Thoracic aorta (tissue), 2 donors: ENCODE results near the gene SYCP3. TPM values are rescaled to one million over a fixed set of nuclear protein-coding genes. Genes with fewer than 3 reads are reported as not detected.

Source experiments
- ATAC-seq: fragments of 150-250 bp; one replicate; pipeline ENCODE4 v1.8.0; 2017; ENCODE audit warnings: low read depth; ENCODE audit not compliant: insufficient number of reproducible peaks, low FRiP score
- DNase-seq: peaks from one replicate; pipeline ENCODE4 v3.0.0-alpha.2; 2020; ENCODE audit warnings: low spot score
- H3K27ac ChIP-seq, 2 donors: fragments of 200-600 bp; sonication (generic); 1 replicate in 1 of 2; 2 replicates in 1 of 2; pipeline ENCODE4 v1.5.1; 2016; ENCODE audit warnings: mild to moderate bottlenecking in 2 of 2, moderate library complexity in 2 of 2
- H3K27me3 ChIP-seq: fragments of 200-600 bp; sonication (generic); replicated peaks from 2 replicates; pipeline ENCODE4 v1.6.0; 2016; ENCODE audit warnings: mild to moderate bottlenecking; ENCODE audit not compliant: insufficient read depth
- H3K36me3 ChIP-seq: fragments of 200-600 bp; sonication (generic); one replicate; pipeline ENCODE4 v1.5.1; 2016
- H3K4me1 ChIP-seq, 2 donors: fragments of 200-600 bp; sonication (generic); 1 replicate in 1 of 2; 2 replicates in 1 of 2; pipeline versions ENCODE4 v1.5.1 to v1.6.0; 2016; ENCODE audit warnings: low read depth in 2 of 2, mild to moderate bottlenecking in 1 of 2; ENCODE audit not compliant: control insufficient read depth in 1 of 2
- H3K4me3 ChIP-seq: fragments of 200-600 bp; sonication (generic); 2 replicates; pipeline ENCODE4 v1.5.1; 2016; ENCODE audit warnings: mild to moderate bottlenecking
- H3K9me3 ChIP-seq: fragments of 200-600 bp; sonication (generic); 2 replicates; pipeline ENCODE4 v1.5.1; 2016
- total RNA-seq, 2 donors: library from RNA; depleted of rRNA; stranded (reverse); fragments of >200 nt; gene quantifications; one replicate each; pipeline versions ENCODE4 v1.1.0 to v1.2.3, GENCODE V29; 2016
- TF ChIP-seq, protein P1 (sequence below): fragments of 200-600 bp; sonication (generic); IDR thresholded peaks from one replicate; pipeline ENCODE4 v1.5.1; 2019; ENCODE audit warnings: antibody characterized with exemption

Gene SYCP3
- total RNA-seq, 2 donors from 2014 or later: not detected

DNA sequence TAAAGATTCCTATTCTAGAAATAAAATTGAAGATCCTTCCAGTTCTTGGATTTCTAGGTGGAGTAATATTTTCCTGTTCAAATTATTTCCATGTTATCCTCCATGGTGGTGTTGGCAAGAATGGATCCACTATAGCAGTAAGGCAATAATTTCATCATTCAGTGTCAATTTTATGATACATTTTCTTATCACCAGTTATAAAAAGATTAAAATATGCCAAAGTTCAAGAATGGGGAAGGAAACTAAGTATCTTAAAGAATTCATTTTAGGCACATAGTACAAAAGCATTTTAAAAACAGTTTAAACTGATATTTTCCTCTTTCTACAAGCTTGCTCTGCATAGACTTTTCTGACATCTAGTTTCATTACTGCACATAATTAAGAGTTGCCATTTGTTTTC lies 19.1 kb downstream of the SYCP3 start:
- H3K4me1 ChIP-seq: no peaks in the 10 kb centered on the region
- no peaks in the 10 kb centered on the region for H3K9me3 ChIP-seq
- H3K27me3 ChIP-seq: no peaks in the 10 kb centered on the region
- no peak overlapping the region for H3K27ac ChIP-seq
- H3K36me3 ChIP-seq: no peaks in the 10 kb centered on the region
- TF ChIP-seq, protein P1, sequence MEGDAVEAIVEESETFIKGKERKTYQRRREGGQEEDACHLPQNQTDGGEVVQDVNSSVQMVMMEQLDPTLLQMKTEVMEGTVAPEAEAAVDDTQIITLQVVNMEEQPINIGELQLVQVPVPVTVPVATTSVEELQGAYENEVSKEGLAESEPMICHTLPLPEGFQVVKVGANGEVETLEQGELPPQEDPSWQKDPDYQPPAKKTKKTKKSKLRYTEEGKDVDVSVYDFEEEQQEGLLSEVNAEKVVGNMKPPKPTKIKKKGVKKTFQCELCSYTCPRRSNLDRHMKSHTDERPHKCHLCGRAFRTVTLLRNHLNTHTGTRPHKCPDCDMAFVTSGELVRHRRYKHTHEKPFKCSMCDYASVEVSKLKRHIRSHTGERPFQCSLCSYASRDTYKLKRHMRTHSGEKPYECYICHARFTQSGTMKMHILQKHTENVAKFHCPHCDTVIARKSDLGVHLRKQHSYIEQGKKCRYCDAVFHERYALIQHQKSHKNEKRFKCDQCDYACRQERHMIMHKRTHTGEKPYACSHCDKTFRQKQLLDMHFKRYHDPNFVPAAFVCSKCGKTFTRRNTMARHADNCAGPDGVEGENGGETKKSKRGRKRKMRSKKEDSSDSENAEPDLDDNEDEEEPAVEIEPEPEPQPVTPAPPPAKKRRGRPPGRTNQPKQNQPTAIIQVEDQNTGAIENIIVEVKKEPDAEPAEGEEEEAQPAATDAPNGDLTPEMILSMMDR: no peak
- ATAC-seq: no peak
- no peak overlapping the region for H3K4me3 ChIP-seq
- DNase-seq: no peak

DNA sequence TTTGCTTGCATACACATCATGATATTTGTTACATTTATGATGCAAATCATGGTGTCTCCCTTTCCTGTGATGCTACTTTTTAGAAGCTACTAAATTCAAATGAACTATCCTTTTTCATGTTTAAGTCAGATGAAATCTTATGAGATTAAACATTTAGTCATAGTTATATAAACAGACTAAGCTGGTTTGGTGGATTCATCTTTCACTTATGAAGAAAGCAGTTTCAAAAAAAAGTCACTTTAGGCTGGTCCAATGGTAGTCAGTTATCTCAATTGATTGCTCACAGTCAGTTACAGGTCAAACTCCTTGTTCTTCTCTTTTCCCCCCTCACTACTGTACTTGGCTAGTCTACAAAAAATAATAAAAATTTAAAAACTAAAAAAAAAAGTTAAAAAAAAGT lies 19.7 kb downstream of the SYCP3 start:
- no peaks in the 10 kb centered on the region for H3K9me3 ChIP-seq
- no peak overlapping the region for H3K4me3 ChIP-seq
- no peak overlapping the region for H3K27ac ChIP-seq
- no peak for ATAC-seq
- no peaks in the 10 kb centered on the region for H3K4me1 ChIP-seq
- H3K27me3 ChIP-seq: no peaks in the 10 kb centered on the region
- TF ChIP-seq, protein P1: no peak
- no peaks in the 10 kb centered on the region for H3K36me3 ChIP-seq
- DNase-seq: no peak

DNA sequence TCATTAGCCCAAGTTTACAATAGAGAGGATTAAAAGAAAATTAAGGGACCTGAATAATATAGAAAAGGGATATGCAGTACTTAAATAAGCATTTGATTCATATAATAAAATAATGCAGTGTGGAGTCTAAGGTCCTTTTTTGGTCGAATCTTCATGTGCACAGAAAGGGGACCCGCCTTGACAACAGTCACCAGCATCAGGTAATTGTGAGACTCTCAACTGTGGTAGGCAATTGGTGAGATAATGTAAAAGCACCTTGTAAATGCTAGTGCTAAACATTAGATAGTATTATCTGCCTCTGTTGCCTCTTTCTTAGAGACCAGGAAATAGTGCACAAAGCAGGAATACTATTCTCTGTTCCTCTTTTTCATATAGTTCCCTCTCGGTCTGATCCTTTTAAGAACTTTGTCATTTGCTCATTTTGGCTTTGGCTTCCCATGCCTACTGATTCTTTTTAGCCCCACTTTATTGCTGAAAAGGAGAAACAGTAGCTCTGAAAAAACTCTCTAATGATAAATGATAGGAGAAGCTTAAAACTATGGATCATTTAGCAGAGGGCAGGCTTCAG lies 24.3 kb downstream of the SYCP3 start:
- Histone ChIP-seq H3K27me3 (no peaks in the 10 kb centered on the region), H3K4me1 (peaks cover 4 to 8% of the 10 kb centered on the region in 2 donors), H3K36me3 (no peaks in the 10 kb centered on the region), H3K9me3 (no peaks in the 10 kb centered on the region), H3K27ac (no peak overlapping the region), H3K4me3 (no peak overlapping the region)
- ATAC-seq (no peak), DNase-seq (no peak)
- TF ChIP-seq, protein P1: no peak

DNA sequence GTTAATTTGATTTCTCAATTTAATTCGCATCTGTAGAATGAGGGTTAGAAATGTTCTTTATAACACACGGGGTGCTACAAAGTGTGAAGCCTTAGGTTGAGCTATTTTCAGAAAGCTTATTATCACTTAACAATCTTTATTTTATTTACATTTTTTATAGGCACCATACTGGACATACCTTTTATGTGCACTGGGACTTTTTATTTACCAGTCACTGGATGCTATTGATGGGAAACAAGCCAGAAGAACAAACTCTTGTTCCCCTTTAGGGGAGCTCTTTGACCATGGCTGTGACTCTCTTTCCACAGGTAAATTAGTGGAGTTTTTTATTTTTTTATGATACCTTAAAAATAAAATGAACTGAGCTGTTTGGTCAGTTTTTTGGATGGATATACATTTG lies 25.3 kb downstream of the SYCP3 start:
- no peaks in the 10 kb centered on the region for H3K9me3 ChIP-seq
- DNase-seq (no peak), ATAC-seq (no peak)
- no peaks in the 10 kb centered on the region for H3K27me3 ChIP-seq
- TF ChIP-seq, protein P1: no peak
- H3K4me3 ChIP-seq: no peak overlapping the region
- H3K4me1 ChIP-seq: peaks cover 4 to 8% of the 10 kb centered on the region in 2 donors
- no peaks in the 10 kb centered on the region for H3K36me3 ChIP-seq
- no peak overlapping the region for H3K27ac ChIP-seq

DNA sequence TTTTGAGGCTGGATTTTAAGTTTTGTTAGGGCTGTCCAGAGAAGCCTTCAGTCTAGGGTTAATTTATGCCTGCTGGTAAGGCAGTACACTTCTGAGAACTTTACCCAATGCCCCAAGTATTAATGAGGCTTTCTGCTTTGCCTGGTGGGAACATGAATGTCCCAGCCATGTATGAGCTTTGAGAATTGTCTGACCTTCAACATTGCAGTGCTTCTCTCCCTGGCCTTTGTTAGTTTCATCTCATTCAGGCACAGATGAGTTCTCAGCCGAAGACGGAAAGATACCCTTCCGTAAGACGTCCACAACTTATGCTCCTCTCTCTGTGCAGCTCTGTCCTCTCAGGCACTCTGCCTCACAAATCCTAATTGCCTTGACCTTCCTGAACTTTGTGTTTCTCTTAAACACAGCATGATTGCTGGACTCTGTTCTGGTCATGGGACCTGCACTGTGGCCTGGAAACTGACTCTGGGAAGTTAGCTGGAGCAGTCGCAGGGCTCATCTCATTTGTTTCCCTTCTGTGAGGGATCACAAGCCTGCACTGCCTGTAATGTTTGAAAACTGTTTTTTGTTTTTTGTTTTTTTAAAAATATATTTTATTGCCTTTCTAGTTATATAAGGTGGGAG lies 26.1 kb downstream of the SYCP3 start:
- Histone ChIP-seq H3K4me1 (peaks cover 4 to 8% of the 10 kb centered on the region in 2 donors), H3K27ac (no peak overlapping the region), H3K9me3 (no peaks in the 10 kb centered on the region), H3K27me3 (no peaks in the 10 kb centered on the region), H3K36me3 (no peaks in the 10 kb centered on the region), H3K4me3 (no peak overlapping the region)
- DNase-seq (no peak), ATAC-seq (no peak)
- TF ChIP-seq, protein P1: no peak
